Upper lobe of left lung (tissue), 6 donors: ENCODE measurements around the gene MAP1LC3A. TPM values are rescaled to one million over a fixed set of nuclear protein-coding genes. Genes with fewer than 3 reads are reported as not detected.

Experiments
- ATAC-seq, 2 donors: fragments of 200-7000 bp; cut with Tn5 transposase; one replicate each; pipeline ENCODE4 v1.9.1; 2022; ENCODE audit warnings: mild to moderate bottlenecking in 2 of 2, moderate library complexity in 2 of 2; ENCODE audit not compliant: low FRiP score in 2 of 2
- DNase-seq, 2 donors: peaks; one replicate each; pipeline ENCODE4 v3.0.0-alpha.2; 2019 to 2020
- H3K27ac ChIP-seq, 4 donors: fragments of 200-600 bp; sonication (generic); one replicate each; pipeline ENCODE4 v1.5.1; 2016 to 2019
- H3K27me3 ChIP-seq, 4 donors: fragments of 200-600 bp; sonication (generic); one replicate each; pipeline ENCODE4 v1.5.1; 2017 to 2019
- H3K36me3 ChIP-seq, 4 donors: fragments of 200-600 bp; sonication (generic); one replicate each; pipeline ENCODE4 v1.5.1; 2016 to 2019
- H3K4me1 ChIP-seq, 4 donors: fragments of 200-600 bp; sonication (generic); one replicate each; pipeline ENCODE4 v1.5.1; 2018 to 2019
- H3K4me3 ChIP-seq, 4 donors: fragments of 200-600 bp; sonication (generic); one replicate each; pipeline ENCODE4 v1.5.1; 2017 to 2019; ENCODE audit warnings: mild to moderate bottlenecking in 2 of 4, moderate library complexity in 1 of 4
- H3K9me3 ChIP-seq, 4 donors: fragments of 200-600 bp; sonication (generic); one replicate each; pipeline ENCODE4 v1.5.1; 2018 to 2019
- CTCF ChIP-seq, 6 experiments: fragments of 450-650 bp in 4 of 6; fragments of 200-600 bp in 2 of 6; sonication (generic) in 2 of 6; IDR thresholded peaks; one replicate each; pipeline ENCODE4 v1.5.1; 2016 to 2019; ENCODE audit warnings: antibody characterized with exemption in 6 of 6
- EP300 ChIP-seq, 4 donors: sonication (generic); formaldehyde crosslinking; IDR thresholded peaks; one replicate each; pipeline ENCODE4 v1.5.1; 2017; ENCODE audit warnings: antibody characterized with exemption in 4 of 4, control low read depth in 2 of 4
- POLR2A ChIP-seq, 4 donors: fragments of 450-650 bp; IDR thresholded peaks; one replicate each; pipeline ENCODE4 v1.5.1; 2016 to 2017; ENCODE audit warnings: antibody characterized with exemption in 4 of 4, mild to moderate bottlenecking in 2 of 4
- POLR2AphosphoS5 ChIP-seq, 2 donors: sonication (generic); formaldehyde crosslinking; IDR thresholded peaks; one replicate each; pipeline ENCODE4 v1.5.1; 2017; ENCODE audit warnings: antibody characterized with exemption in 2 of 2
- WGBS, 2 donors: methylation state at CpG; one replicate each; pipeline ENCODE4 v1.1.5; 2017 to 2018; 5-methylcytosine and 5-hydroxymethylcytosine counted together
- total RNA-seq, 6 donors: library from RNA; depleted of rRNA in 4 of 6; stranded (reverse); fragments of >200 nt in 4 of 6; gene quantifications; one replicate each; pipeline versions ENCODE4 v1.1.0 to v1.2.1, GENCODE V29; 2016 to 2021
- donor health status: DM: no; HTN: no; CAD: no; lungs with moderate emphysema.
- donor health status: DM: no; HTN: yes; CAD: no; lungs with severe emphysema.

The MAP1LC3A gene
- total RNA-seq, 6 donors from 2014 or later, result 41.9 to 148 (median 71.8) TPM

- DNase-seq (no peak), ATAC-seq (peak in 1 of 2 donors; percentile 25)
- H3K27ac ChIP-seq, result no peak overlapping the region
- WGBS, 2 donors, result 88 to 90% methylated on average over 19 to 22 of the region's 22 CpGs
- no peaks in the 10 kb centered on the region for H3K9me3 ChIP-seq
- H3K27me3 ChIP-seq, result no peaks in the 10 kb centered on the region
- H3K36me3 ChIP-seq, result peaks cover 0 to 4% (median 0%) of the 10 kb centered on the region in 4 donors
- H3K4me3 ChIP-seq, result no peak overlapping the region
- TF ChIP-seq POLR2AphosphoS5 (IDR thresholded peaks at IDR 0.05), result no peak
- TF ChIP-seq EP300 (IDR thresholded peaks at IDR 0.05), result no peak
- TF ChIP-seq POLR2A (IDR thresholded peaks at IDR 0.05), result no peak
- H3K4me1 ChIP-seq, result peaks cover 0 to 7% (median 2%) of the 10 kb centered on the region in 4 donors
Measured at GRCh38 chr20:34547844-34548613, 10.5 kb upstream of the MAP1LC3A start.

- no peak for TF ChIP-seq CTCF (IDR thresholded peaks at IDR 0.05)
- TF ChIP-seq POLR2AphosphoS5 (IDR thresholded peaks at IDR 0.05), result no peak
- no peak for TF ChIP-seq EP300 (IDR thresholded peaks at IDR 0.05)
- no peak for TF ChIP-seq POLR2A (IDR thresholded peaks at IDR 0.05)
- ATAC-seq (peak in 1 of 2 donors; percentile 51), DNase-seq (no peak)
- Histone ChIP-seq H3K27ac (no peak overlapping the region), H3K4me1 (peaks cover 0 to 12% (median 3%) of the 10 kb centered on the region in 4 donors), H3K36me3 (no peaks in the 10 kb centered on the region), H3K4me3 (no peak overlapping the region), H3K9me3 (no peaks in the 10 kb centered on the region), H3K27me3 (no peaks in the 10 kb centered on the region)
- 54 to 71% methylated on average over 17 to 20 of the region's 20 CpGs for WGBS, 2 donors
Measured at GRCh38 chr20:34549291-34549928, 9.1 kb upstream of the MAP1LC3A start.

GRCh38 chr20:34549929-34550305, 8.6 kb upstream of the MAP1LC3A start:
- ATAC-seq, result no peak
- TF ChIP-seq POLR2A (IDR thresholded peaks at IDR 0.05) (no peak), CTCF (IDR thresholded peaks at IDR 0.05) (no peak), EP300 (IDR thresholded peaks at IDR 0.05) (no peak), POLR2AphosphoS5 (IDR thresholded peaks at IDR 0.05) (no peak)
- no peaks in the 10 kb centered on the region for H3K36me3 ChIP-seq
- WGBS, 2 donors, result 87 to 94% methylated on average over 13 of the region's 13 CpGs
- DNase-seq, result no peak
- H3K27me3 ChIP-seq, result no peaks in the 10 kb centered on the region
- H3K4me1 ChIP-seq, result peaks cover 0 to 7% (median 2%) of the 10 kb centered on the region in 4 donors
- no peaks in the 10 kb centered on the region for H3K9me3 ChIP-seq
- H3K4me3 ChIP-seq, result no peak overlapping the region
- H3K27ac ChIP-seq, result no peak overlapping the region

- no peak for DNase-seq
- H3K36me3 ChIP-seq, result no peaks in the 10 kb centered on the region
- TF ChIP-seq POLR2AphosphoS5 (IDR thresholded peaks at IDR 0.05) (no peak), CTCF (IDR thresholded peaks at IDR 0.05) (no peak), EP300 (IDR thresholded peaks at IDR 0.05) (no peak), POLR2A (IDR thresholded peaks at IDR 0.05) (no peak)
- H3K4me3 ChIP-seq, result no peak overlapping the region
- ATAC-seq, result no peak
- peaks cover 1 to 9% (median 4%) of the 10 kb centered on the region in 4 donors for H3K4me1 ChIP-seq
- H3K27ac ChIP-seq, result no peak overlapping the region
- H3K27me3 ChIP-seq, result no peaks in the 10 kb centered on the region
- H3K9me3 ChIP-seq, result no peaks in the 10 kb centered on the region
- WGBS, 2 donors, result 88 to 95% methylated on average over 6 of the region's 6 CpGs
Measured at GRCh38 chr20:34552569-34552968, 5.9 kb upstream of the MAP1LC3A start.

- no peaks in the 10 kb centered on the region for H3K36me3 ChIP-seq
- no peaks in the 10 kb centered on the region for H3K9me3 ChIP-seq
- TF ChIP-seq EP300 (IDR thresholded peaks at IDR 0.05), result no peak
- H3K27me3 ChIP-seq, result no peaks in the 10 kb centered on the region
- peak overlapping the region in 1 of 4 donors; percentile 24 for H3K27ac ChIP-seq
- H3K4me1 ChIP-seq, result peaks cover 6 to 17% (median 8%) of the 10 kb centered on the region in 4 donors
- H3K4me3 ChIP-seq, result no peak overlapping the region
- DNase-seq, result no peak
- WGBS, 2 donors, result 47 to 57% methylated on average over 4 of the region's 4 CpGs
- peak in 1 of 2 donors; percentile 21 for ATAC-seq
Measured at GRCh38 chr20:34553366-34553867, 5.1 kb upstream of the MAP1LC3A start.
